ENCODE measurements around the gene CHST13.

DNA sequence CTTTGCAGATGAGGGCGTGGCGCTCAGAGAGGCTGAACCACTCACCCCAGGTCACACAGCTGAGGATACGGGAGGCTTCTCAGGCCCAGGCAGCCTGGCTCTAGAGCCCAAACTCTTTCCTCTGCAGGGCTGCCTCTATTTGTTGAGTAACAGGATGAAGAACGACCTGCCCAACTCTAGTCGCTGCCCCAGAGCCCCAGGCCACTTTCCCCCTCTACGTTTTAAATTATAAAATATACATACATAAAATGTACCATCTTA is 29.1 kb upstream of the CHST13 start:
- TF ChIP-seq, protein P1, sequence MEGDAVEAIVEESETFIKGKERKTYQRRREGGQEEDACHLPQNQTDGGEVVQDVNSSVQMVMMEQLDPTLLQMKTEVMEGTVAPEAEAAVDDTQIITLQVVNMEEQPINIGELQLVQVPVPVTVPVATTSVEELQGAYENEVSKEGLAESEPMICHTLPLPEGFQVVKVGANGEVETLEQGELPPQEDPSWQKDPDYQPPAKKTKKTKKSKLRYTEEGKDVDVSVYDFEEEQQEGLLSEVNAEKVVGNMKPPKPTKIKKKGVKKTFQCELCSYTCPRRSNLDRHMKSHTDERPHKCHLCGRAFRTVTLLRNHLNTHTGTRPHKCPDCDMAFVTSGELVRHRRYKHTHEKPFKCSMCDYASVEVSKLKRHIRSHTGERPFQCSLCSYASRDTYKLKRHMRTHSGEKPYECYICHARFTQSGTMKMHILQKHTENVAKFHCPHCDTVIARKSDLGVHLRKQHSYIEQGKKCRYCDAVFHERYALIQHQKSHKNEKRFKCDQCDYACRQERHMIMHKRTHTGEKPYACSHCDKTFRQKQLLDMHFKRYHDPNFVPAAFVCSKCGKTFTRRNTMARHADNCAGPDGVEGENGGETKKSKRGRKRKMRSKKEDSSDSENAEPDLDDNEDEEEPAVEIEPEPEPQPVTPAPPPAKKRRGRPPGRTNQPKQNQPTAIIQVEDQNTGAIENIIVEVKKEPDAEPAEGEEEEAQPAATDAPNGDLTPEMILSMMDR (conservative IDR thresholded peaks at IDR 0.05; ENCODE audit: low read length): no peak
- no peak for TF ChIP-seq EZH2phosphoT487 (IDR thresholded peaks at IDR 0.05; ENCODE audit: borderline replicate concordance)

All from Loucy (cell line).